8988T (cell line): ENCODE data around the gene STX2.

Experiments used
- DNase-seq: peaks from one replicate; pipeline ENCODE4 v3.0.0; 2011

The STX2 gene

DNA sequence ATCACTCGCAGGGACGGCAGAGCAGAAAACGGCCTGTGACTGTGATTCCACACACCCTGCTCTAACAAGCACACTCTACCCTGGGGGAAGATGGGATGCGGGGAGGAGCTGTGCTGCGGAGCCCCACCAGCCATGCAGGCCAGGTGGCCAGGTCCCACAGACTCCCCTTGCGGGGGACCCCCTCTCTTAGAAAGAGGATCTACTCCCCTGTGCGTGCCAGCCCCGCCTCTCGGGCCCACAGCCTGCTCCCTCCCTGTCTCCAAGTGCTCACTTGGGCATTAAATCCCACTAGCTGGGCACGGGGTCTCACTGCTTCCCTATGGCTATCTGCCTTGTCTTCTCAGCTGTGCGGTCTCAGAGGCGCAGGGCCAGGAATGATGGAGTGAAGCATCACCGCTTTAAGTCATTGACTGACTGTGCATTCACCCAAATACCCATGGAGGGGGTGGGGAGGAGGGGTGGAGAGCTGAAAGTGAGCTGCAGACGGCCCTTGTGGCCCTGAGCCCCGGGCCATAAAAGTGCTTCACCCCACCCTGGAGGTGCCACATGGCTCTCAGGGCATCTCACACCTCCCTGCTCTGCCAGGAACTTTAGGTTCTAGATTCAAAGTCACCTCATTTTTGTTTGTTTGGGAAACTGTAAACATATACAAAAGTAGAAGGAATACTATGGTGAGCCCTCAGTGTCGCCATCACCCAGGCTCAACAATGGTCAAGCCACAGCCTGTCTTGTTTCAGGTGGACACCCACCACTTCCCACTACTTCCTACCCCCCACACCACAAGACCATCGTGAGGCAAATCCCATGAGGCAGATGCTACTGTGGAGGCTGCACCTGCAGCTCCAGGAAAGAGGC, 9.4 kb downstream of the STX2 start:
- no peak for DNase-seq

DNA sequence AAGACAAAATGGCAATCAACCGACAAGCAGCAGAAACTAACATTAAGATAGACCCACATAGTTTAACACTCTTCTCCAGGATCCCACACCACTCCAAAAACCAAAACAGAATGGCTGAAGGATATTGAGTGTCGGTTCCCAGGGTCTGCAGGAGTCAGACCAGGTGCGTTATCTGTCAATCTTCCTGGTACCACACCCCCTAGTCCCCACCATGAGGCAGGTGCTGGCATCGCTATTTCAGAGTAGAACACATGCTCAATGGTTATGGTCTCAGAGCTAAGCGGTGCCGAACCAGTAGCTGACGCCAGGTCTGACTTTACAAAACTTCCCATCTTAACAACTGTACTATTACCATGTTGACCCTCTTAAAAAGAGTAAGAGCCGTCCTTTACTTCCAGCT, 10.2 kb downstream of the STX2 start:
- DNase-seq, result no peak

DNA sequence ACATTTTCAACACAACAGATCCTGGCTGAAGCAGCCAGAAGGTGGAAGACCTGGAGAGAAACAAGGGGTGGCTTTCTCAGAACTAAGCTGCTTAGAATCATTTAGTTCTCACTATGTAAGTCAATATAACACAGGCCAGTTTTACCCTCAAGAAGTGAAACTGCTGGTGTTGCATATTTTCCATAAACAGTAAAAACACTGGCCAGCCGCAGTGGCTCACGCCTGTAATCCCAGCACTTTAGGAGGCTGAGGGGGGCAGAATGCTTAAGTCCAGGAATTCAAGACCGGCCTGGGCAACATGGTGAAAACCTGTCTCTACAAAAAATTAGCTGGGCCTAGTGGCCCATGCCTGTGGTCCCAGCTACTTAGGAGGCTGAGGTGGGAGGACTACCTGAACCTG, 11.6 kb downstream of the STX2 start:
- DNase-seq, result no peak

DNA sequence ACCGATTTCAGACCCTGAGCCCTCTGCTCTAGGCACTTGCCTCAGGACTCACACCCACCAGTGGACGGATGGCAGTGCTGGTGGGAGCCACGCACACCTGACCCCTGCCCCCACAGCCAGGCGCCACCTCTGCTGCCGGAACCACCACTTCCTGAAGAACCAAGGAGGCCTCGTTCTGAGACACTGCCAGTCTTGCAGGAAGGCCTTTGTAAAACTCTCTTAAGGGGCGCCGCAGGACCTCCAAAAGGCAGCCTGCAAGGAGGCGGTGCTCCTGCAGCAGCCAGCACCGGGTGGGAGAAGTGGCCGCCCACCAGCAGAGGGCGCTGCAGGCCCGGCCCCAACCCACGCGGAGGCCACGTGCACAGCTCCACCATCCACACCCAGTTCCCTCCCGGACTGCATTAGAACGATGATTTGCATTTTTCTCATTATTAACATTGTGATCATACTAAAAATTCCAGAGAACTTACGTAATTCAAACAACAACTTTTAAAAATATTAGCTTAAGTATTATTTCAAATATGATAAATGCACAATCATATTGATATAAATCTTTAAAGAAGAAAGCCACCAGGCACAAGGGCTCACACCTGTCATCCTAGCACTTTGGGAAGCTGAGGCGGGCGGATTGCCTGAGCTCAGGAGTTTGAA, 12.8 kb downstream of the STX2 start:
- DNase-seq, result peak; percentile 61

DNA sequence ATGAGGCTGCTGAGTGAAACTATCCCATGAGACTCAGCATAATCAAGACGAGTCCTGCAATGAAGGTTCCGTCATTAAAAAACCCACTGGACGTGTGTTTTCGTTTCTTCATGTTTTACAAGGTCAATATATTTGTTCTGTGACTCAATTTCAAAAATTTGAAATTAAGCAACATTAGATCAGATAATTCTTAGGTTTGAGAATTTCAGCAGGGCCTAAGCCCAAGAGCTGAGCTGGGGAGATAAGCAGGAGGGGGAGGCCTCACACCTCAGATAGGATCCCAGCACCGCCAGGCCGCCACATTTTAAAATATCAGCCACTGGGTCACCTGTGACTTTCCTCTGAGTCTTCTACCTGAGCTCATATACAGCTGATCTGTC, 13.3 kb downstream of the STX2 start:
- DNase-seq, result no peak

DNA sequence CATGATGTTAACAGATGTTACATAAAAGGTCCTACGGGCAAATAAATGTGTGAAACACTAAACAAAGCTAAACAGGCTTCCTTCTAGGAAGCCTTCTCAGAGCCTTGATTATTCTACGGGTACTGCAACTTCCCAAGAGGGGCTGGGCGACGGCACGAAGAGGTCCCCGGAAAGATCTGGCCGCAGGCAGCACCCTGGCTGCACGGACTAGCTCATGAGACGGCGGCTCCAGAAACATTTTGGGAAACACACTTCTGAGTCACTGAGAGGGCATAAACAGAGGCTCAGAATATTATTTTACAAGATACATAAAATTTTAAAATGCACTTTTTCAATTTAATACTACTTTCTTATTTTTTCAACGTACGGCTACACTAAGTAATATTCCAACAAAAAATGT, 19.4 kb downstream of the STX2 start:
- no peak for DNase-seq

DNA sequence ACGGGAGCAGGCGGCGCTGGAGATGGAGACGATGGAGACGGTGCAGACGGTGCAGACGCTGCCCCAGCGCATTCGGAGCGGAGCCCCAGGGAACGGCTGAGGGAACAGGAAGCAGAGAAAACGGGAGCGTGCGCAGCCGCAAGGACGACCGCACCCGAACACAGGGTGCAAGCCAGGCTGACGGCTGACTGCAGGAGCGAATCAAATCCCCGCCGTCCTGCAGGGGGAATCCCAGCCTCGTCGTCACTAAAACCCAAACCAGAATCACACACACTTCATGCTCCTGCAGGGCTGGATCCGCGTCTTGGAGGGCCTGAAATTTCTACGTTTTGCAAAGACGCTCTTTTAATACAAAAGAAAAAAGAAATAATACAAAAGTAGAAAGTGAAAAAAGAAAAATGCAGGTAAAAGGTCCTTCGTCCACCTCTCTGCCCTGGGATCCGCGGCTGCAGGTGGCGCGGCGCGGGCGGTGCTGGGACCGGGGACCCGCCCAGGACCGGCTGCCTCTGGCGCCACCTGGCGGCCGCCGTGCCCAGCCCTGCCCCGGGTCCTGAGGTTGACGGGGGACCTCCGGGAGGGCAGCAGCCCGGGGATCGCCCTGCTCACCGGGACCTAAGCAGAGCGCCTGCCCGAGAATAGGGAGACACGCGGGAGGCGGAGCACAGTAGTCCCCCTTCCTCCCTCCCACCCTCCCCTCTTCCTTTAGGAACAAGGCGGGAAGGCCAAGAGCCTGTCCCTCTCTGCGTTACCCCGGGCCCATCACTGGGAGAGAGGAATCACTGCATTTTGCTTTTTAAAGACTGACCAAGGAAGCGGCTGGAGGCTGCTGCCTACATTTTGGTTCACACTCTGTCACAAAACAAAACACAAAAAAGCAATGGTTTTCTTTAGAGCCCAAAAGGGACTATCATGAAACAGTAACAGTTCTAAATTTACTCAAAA, 20.1 kb downstream of the STX2 start:
- peak; percentile 94 for DNase-seq

DNA sequence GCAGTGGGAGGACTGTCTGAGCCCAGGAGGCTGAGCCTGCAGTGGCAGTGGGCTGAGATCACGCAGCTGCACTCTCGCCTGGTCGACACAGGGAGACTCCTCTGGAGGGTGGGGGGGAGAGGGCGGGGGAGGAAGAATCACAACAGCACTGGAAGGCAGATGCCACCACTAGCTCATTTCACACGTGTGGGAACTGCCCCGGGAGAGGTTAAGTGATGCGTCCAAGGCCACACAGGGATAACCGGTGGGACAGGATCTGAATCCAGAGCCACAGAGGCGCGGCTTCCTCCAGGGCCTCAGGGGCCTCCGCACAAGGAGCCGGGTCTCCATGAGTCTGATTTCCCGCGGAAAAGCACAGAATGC, 20.8 kb downstream of the STX2 start:
- DNase-seq, result no peak

DNA sequence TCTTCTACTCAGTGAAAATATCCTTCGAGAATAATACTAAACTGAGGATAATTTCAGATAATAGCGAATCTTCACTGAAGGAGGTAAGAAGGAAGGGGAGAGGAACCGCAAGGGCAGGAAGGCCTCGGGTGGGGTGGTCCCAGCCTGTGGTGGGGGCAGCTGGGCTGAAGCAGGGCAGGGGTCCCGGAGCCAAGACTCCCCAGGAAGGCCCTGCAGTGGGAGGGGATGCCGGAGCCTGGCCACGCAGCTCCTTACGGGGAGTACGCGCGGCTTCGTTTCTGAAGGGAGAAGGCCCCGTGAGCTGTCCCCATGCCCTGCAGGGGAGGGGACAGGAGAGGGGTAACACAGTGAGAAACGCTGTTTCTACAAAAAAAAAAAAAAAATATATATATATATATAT, 21.2 kb downstream of the STX2 start:
- no peak for DNase-seq

DNA sequence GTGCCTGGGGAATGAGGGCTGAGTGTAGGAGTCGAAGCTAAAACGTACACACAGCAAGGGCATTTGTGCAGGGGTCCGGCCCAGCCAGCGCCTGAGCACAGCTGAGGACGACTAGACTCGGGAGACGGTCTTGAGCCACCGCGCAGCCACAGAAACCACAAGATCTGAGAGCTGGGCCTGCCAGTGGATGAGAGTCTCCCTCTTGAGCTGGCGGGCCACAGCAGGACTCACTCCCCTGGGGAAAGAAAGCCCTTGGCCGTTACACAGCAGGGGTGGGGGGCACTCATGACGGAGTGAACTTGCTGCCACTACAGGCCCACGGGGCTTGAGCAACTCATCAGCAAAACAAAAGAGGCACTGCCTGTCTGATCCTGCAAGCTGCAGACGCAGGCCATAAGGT, 23.0 kb downstream of the STX2 start:
- no peak for DNase-seq

DNA sequence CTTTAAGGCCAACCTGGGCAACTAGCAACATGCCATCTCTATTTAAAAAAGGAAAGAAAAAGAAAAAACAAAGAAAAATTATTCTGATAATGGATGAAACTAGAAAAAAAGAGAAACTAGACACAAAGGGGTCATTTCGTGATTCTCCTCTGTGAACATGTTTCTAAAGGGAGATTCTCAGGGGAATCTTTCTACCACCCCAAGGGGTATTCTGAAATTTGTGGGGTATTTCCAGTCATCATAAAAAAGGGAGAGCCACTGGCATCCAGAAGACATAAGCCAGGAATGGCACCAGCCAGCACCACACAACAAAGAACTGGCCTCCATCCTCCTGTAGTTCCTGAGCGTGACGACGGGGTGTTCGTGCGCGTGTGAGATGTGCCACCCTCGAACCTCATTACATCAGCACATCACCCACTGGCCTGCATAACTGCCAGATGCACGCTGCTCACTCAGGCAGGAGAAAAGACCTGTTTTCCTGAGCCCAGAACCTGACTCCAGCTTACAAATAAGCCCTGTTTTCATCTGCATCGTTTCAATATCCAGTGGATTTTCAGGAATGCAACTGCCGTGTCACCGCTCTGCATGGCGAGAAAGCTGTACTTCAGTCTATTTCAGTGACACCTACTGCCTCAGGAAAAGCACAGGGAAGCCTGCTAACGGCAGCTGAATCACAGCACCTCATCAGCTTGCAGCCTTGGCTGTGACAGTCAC, 23.9 kb downstream of the STX2 start:
- DNase-seq, result no peak

DNA sequence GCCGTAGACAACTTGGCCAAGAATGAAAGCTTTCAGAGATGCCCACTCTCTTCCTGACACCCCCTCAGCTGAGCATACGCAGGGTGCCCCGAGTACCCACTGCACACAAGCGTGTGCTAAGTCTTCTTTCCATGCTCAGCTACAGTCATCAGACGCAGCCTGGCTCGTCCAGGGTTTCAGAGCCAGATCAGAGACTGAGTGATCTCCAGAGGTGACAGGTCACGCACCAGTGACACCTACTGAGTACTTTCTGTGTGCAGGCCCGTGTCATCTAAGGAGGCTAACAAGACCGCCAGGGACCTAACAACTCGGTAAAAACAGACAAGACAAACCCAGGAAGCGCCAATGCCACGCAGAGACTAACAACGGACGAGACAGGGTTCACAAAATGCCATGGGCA, 25.1 kb downstream of the STX2 start:
- no peak for DNase-seq

DNA sequence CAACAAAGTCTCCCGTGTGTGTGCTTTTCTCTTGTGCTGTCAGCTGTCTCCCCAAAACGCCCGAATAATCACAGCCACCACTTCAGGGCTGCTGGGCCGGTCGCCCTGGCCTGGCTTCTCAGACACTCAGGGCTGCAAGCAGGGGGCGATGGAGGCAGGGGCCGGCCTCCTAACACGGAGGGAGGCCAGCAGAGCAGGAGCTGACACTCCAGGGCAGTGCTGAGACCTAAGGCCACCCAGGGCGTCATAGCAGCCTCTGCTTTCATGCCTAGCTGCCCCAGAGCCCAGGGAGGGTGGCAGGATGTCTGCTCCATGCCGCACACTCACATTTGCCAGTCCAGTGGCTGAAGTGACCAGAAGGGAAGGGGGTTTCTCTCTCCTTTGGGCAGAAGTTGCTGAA, 25.6 kb downstream of the STX2 start:
- DNase-seq, result no peak

DNA sequence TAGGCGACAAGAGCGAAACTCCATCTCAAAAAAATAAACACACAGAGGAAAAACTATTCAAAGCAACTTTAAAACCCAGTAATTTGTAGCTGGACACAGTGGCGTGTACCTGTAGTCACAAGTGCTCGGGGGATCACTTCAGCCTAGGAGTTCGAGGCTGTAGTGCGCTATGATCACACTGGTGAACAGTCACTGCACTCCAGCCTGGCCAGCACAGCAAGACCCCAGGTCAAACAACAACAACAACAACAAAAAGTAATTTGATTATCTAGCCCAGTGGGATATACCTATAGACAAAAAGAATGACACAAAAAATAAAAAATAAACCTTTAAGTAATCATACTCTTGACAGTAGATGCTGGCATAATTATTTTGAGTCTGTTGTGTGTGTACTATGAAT, 29.3 kb downstream of the STX2 start:
- no peak for DNase-seq

DNA sequence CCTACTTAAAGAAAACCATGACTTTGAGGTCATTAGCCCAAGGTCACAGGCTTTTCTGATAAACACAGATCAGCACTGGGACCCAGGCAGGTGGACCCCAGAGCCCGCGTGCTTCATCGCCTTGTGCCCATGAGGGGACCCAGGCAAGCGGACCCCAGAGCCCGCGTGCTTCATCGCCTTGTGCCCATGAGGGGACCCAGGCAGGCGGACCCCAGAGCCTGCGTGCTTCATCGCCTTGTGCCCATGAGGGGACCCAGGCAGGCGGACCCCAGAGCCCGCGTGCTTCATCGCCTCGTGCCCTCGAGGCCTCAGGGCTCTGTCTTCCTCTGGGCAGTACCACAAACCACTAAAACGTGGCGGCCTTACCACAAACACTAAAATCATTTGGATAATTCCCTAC, 31.7 kb downstream of the STX2 start:
- DNase-seq, result no peak

DNA sequence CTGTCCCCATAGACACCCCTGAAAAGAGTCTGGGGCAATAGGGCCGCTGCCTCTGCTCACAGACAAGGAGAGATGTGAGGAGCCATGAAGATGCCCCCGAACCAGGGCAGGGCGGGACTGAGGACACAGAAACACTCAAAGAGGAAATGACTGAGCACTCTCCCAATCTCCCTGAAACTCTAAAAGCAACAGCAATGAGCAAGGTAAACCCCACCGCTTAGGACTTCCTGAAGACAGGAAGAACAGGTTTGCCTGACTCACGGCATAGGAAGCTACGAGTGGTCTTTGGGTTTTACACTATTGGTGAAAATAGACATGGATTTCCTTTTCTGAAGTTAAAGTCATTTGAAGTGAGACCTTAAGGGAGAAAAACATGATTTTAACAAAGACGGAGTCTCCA, 32.5 kb downstream of the STX2 start:
- no peak for DNase-seq

DNA sequence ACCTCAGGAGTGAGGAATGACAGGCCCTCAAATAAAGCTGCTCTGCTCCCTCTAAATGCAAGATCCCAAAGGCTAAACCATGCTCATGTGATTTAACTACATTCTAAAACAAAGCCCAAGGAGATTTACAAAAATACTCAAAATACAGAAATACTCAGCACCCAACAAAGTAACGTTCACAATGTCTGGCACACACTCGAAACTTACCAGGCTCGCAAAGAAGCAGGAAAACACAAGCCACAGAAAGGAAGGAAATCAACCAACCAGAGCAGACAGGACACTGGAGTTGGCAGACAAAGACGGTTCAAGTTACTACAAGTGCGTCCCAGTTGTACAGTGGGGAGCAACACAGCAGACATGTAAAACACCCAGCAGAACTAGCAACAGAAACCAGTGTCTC, 33.4 kb downstream of the STX2 start:
- no peak for DNase-seq

DNA sequence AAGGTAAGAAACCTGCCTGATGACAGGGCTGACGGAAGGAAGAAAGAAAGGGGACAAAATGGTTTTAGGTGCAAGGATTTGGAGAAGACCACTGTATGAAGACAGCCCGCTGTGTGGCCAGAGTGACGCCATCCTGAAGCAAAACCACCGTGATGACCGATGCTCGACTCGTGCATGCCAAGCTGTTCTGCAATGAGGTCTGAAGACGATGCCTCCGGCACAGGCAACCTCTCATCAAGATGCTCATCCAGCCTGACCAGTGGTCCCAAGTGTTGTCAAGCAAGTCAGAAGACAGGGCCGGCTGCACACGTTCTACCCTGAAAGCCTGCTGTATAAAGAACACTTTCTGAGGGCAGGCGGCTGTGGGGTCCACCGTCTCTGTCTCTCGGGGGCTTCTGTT, 34.8 kb downstream of the STX2 start:
- no peak for DNase-seq

DNA sequence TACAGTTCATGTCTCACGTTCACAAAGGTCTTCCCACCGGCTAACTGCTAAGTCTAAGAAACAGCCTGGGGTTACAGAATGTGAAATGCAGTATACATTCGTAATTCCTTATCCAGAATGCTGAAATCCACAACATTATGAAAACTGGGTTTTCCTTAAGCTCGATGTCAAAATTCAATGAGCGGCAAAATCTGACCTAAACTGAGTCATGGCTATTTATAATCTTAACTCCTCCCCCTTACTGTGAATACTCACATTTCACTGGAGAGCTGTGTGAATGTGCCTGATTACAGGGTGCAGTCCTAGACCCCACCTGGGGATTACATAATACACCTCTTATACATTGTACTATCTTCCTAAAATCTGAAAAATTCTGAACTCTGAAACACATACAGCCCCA, 35.3 kb downstream of the STX2 start:
- DNase-seq, result no peak

DNA sequence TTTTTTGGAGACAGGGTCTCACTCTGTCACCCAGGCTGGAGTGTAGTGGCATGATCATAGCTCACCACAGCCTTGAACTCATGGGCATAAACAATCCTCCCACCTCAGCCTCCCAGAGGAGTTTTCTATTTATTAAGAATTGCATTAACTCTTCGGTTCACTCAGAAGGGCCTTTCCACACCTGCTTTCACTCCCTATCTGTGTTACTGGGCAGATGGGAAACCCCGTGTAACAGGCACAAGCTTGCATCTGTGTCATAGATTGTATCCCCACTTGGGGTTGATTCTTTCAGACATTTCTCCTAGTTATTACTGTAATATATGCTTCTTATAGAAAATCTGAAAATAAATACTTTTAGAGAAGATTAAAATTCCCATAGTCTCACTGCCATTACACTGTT, 38.7 kb downstream of the STX2 start:
- no peak for DNase-seq

DNA sequence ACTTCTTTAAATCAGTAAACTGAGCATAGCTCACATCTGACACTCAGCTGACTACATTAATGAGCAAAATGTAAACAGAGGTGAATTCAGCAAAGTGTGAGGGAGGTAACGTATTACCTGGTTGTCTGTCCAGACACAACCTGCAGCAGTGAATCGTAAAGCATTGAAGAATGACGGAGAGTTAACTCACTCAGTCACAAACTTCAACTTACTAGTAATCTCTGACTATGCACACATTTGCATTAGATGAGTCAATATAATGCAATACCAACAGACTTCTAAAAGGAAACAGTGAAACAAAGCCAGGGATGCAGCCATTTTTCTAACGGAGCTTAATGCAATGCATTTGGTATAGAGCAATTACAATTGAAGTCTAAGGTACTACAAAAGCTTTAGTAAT, 40.0 kb downstream of the STX2 start:
- DNase-seq, result no peak

DNA sequence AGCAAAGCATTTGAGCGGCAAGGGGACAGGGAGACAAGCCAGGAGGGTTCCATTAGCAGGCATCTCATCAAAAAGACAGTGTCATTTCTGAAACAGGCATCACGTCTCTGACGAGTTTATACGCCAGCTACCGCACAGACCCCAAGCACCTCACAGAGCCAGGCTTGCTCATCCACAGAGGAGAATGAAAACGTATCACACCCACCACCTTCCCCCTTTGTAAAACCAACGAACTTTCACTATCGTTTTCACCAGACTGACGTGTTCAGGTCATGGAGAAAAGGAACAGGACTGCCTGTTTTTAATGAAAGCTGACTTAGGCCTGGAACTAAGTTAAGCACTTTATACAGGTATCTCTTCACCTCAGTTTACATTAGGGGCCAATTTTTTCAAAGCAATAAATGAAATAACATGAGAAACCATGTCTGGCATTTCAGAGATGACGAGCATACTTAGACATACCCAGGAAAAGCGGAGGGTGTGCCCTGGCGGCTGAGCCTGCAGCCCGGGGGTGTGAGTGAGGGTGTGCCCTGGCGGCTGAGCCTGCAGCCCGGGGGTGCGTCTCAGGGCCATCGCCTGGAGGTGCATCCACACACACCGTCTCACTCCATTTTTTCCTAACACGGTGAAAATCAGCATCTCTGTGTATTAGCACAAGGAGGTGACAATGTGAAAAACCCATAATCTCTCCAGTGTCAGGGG, 41.9 kb downstream of the STX2 start:
- no peak for DNase-seq

DNA sequence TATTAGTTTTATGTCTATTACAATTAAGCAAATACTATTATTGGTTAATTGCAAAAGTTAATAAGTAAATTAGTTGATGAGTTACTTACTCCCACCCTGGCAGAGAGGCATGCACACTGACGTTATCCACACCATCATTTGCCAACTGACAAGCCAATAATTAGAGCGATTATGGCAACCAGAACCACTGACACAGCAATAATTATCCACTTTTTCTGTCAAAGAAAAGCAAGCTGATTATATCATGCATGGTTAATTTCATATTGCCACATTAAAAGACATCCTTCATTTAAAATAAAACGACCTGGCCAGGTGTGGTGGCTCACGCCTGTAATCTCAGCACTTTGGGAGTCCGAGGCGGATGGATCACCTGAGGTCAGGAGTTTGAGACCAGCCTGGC, 43.1 kb downstream of the STX2 start:
- no peak for DNase-seq
